ENCODE data around the gene NEK10.
"Not testable (repeated sequence)": the region's sequence is repeated elsewhere in the genome, so short reads cannot be mapped to it uniquely, and the experiment has no call there.

NEK10 gene

GRCh38 chr3:27368831-27369607, at the start of gene NEK10:
TSS of gene NEK10 (minus strand) at chr3:27369383. CDS start at chr3:27352882, 16,501 bp downstream.
- peak; percentile 86 for DNase-seq

DNA sequence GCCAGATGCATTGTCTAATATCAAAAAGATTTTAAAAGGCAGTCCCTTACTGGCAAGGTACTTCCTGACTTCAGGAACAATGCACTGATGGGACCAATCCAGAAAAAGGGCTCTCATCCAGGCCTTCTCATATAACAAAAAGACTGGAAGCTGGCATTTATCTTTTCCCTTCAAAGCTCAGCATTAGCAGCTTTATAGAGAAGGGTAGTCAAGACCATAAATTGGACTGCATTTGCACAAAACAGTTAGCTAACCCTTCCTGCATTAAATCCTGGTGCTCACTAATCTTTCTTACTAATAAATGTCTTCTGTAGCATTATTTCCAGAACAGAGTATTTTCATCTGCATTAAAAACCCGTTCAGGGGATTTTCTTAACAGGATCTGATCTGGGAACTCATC, 46.0 kb upstream of the NEK10 start:
- no peak for DNase-seq

GRCh38 chr3:27392950-27393679, 23.9 kb upstream of the NEK10 start:
- DNase-seq: no peak

GRCh38 chr3:27392414-27392813, 23.2 kb upstream of the NEK10 start:
- DNase-seq: not testable (repeated sequence)

- no peak for DNase-seq
Observed at GRCh38 chr3:27391796-27392195, 22.6 kb upstream of the NEK10 start.

GRCh38 chr3:27387625-27388024, 18.4 kb upstream of the NEK10 start:
- DNase-seq: peak; percentile 5

DNA sequence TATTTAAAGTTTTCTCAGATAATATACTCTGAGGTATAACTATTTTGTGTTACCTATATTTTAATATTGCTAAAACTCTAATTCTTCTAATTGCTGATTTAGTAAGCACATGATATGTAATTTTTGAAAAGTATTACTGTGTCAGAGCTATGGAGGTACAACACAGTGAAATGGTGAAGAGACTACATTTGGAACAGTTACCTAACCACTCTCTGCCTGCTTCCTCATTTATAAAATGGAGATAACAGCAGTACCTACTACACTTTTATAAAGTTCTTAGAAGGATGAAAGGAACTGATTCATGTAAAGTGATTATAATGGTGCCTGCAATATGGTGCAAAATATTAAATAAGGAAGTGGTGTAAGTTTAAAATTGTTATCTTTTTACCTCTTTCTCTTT, 16.3 kb upstream of the NEK10 start:
- DNase-seq: no peak

DNA sequence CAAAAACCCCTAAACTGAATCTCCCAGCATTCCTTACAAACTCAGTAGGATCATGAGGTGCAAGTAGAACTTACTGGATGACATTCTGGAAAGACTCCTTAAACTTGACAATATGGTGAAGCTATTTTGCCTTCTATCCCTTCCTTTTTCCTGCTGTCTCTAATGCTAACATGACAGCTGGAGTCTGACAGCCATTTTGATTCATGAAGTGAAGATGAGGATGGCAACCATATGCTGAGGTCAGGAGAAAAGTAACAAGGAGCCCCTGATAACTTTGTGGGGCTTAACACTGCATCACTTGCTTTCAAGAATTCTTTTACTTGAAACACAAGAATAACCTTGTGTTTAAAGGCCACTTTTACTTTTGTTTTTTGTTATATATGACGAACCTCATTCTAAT, 15.0 kb upstream of the NEK10 start:
- DNase-seq: no peak

DNA sequence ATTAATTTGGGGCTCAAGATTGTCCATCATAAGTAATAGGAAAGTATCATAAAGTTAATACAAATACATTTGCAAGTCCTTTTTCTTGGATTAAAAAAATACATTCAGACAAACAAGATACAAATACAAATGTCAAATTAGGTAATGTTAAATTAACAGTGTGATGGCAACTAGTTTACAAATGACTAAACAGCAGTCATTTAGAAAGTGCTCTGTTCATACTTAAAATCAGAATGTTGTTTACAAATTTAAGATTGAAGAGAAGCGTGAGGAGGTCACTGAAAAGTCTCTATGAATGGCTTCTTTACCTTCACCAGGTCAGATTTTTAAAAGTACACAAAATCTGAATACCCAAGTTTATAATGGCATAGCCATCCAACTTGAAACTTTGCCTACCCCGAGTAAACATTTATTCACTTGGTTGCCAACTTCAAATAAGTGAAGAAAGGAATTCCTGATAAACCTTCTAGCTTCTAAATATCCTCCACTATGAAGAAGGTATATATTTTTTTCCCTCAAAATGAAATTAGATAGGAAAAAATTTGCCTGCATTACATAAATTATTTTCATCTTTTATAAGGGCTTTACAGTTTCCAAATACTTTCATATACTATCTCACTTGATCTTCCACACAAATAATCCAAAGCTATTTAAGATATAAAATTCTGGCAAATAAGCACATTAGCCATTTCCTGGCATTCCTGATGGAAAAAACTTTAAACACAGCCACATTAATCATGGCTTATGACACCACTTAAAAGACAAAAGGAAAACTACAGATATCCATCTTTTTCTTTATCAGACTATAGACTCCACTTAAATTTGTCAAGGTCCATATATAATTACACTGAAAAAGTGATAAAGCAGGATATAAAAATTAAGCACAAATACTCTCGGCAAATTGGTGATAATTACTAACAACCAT, 11.5 kb upstream of the NEK10 start:
- DNase-seq: no peak

DNA sequence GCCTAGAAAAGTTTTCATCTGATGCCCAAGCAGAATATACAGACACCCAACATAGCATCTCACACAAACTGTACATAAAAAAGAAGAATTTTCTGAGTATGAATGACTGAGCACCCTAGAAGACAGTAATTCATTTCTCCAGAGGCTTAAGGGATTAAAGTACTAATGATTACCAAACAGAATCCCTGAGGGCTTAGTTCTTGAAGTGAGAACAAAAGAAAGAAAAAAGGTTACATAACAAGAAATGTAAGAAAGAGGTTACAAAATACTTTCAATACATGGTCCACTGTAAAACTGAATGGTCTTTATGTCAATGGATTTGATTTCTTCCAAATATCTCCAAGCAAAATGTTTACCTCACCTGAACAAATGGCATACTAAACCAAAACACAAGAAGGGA, 9.1 kb upstream of the NEK10 start:
- DNase-seq: no peak

- no peak for DNase-seq
Observed at GRCh38 chr3:27376109-27376772, 7.1 kb upstream of the NEK10 start.

DNA sequence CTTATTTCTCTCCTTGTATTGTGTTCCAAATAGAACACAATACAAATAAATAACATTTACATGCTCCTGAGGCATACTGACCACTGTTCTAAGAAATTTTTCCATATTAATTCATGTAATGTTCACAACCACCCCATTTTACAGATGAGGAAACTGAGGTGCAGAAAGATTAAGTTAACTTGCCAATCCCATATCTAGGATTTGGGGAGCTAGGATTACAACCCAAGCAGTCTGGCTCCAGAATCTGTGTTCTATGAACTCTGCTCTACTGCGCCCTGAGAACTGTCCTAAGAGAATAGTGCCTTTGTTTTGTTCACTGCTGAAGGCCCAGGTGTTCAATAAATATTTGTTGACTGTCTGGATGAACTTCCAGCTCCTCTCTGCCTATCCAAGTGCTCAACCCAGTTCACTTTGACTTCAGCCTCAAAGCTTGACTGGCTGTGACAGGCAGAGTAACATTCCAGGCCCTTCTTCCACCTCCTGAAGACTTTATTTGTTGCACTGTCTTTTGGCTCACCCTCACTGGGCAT, 3.1 kb downstream of the NEK10 start:
- no peak for DNase-seq

- no peak for DNase-seq
Observed at GRCh38 chr3:27360113-27361078, 8.8 kb downstream of the NEK10 start.

- DNase-seq: no peak
Observed at GRCh38 chr3:27358372-27358771, 10.8 kb downstream of the NEK10 start.

DNA sequence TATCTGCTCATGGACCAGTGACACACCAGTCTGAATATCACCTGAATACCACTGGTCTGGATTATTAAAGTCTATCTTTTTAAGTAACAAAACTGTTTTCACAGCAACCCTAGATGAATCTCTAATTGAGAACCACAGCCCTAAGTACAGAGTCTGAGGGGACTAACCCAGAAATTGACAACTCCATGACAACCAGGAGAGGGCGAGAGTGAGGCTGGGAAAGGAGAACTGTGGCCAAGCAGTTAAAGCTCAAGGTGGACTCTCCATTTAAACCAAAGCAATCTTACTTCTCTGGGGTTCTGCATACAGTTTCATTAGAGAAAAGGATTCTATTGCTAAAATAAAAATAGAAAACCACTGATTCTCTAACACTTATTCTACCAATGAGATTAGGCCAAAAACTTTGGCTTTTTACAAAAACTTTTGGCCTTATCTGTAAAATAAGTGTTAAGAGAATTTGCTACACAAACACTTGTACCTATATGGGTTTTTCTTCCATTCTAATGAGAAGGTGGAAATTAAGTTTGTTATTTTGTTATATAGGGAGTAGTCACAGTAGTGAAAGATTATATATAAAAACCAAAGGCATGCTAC, 11.4 kb downstream of the NEK10 start:
- peak; percentile 57 for DNase-seq

DNA sequence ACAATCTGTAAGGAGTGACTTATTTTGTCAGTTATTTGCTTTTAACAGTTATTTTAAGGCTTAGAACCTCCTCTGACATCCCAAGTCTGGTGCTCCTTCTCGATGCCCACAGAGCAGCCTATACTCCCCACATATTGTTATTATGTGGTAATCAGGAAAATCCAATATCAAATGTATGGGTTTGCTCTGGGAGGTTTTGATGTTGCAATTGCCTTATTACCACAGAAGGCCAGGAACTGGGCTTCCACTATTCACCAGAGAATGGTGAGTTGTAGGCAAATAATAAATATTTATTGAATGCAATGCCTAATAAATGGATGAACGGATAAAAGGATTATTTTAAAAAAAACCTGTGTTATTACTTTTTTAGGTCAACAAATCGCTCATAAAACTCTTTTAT, 12.2 kb downstream of the NEK10 start:
- no peak for DNase-seq

DNA sequence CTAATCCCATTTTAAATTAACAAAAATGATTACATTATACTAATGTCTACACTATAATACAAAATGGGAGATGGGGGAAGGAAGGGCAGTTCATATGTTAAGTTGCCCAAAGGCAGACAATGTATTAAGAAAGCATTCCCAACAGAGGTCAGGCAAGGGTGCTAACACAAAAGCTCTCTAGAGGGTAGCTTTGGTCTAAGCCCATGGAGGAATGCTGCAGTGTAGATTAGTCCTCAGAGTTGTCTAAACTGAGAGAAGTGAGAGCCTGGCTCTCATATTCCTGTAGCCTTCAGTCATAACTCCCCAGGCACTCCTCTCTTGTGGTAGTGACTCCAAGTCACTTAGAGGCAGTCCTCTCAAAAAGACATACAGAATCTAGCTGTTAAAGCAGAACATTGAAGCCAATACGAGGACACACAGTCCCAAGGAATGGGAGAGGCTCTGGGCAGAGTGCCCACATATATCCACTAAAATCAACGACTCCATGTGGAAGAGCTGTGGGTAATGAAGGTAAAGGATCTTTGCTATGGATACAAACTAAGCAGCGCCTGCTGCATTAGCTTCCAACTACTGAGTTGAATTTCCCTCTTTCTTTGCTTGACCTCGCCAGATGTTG, 14.5 kb downstream of the NEK10 start:
- DNase-seq: no peak

- DNase-seq: no peak
Observed at GRCh38 chr3:27354161-27354560, 15.0 kb downstream of the NEK10 start.

DNA sequence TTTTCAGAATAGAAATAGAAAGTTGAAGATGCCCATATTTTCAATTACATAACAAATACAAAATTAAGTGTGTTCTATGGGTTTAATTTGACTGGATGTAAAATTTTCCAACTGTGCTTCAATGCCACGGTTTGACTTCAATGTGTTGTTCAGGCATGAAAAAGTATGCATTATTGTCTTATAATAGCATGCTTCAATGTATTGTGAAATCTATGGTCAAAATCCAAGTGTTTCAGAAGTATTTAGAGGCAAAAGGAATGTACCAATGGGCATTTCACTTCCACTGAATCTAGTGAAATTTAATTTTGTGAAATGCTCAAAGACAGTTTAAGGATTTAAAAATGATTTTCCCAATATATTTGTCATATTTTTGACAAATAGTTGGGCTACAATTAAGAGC, 16.0 kb downstream of the NEK10 start:
- peak; percentile 10 for DNase-seq

DNA sequence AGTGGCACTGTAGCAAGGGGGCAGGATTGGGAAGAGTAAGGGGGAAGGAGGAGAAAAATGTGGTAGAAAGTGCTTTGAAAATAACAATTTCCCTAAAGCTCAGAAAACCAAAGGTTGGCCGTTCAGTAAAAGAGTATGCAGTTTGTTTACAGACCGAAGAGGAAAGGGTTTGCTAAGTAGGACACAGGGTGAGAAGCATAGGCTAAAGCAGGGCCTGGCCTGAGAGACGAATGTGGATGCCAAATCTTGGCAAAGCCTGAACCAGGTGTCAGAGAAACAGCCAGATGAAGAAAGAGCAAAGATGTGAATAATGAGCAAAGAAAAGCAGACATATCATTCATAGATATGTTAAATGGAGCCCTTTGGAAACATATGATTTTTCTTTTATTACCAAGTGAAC, 17.1 kb downstream of the NEK10 start:
- DNase-seq: no peak
